Activated naive CD4-positive, alpha-beta T cell treated with anti-CD3 and anti-CD28 coated beads for 36 hours (primary cell): ENCODE results near the gene FAM222B. TPM values are rescaled to one million over a fixed set of nuclear protein-coding genes. Genes with fewer than 3 reads are reported as not detected.
A peak's percentile ranks its signal among the peaks of the same experiment; 100 is the strongest.
"Not testable (repeated sequence)": the region's sequence is repeated elsewhere in the genome, so short reads cannot be mapped to it uniquely, and the experiment has no call there.

Experiments
- CTCF ChIA-PET: fragments of 350-600 bp; sonication (Branson Sonifier 250); formaldehyde crosslinking; loops from one replicate; lab custom pipeline; 2021; ENCODE audit warnings: antibody characterized with exemption; lab: Charles Lee
- DNase-seq: peaks from one replicate; pipeline ENCODE4 v3.0.0-alpha.2; 2020
- H3K27ac Mint-ChIP-seq: one replicate; pipeline ENCODE4 v1.8.0; 2021; ENCODE audit warnings: mild to moderate bottlenecking, mixed read lengths
- H3K27me3 Mint-ChIP-seq: one replicate; pipeline ENCODE4 v1.8.0; 2021; ENCODE audit warnings: low read depth, mixed read lengths
- H3K36me3 Mint-ChIP-seq: one replicate; pipeline ENCODE4 v1.8.0; 2021; ENCODE audit warnings: low read depth, mixed read lengths
- H3K4me1 Mint-ChIP-seq: one replicate; pipeline ENCODE4 v1.8.0; 2021; ENCODE audit warnings: low read depth, mixed read lengths
- H3K4me3 Mint-ChIP-seq: one replicate; pipeline ENCODE4 v1.8.0; 2021; ENCODE audit warnings: mild to moderate bottlenecking, moderate library complexity, mixed read lengths
- H3K9me3 Mint-ChIP-seq: one replicate; pipeline ENCODE4 v1.8.0; 2021; ENCODE audit warnings: mixed read lengths
- intact Hi-C: fragments of 100-400 bp; cut with micrococcal nuclease; formaldehyde crosslinking; loops from one replicate; pipeline ENCODE4 v1.15.1; 2023
- total RNA-seq, 2 experiments: library from RNA; stranded (reverse); gene quantifications; one replicate each; pipeline ENCODE4 v1.2.3, GENCODE V29; 2021

The FAM222B gene
- total RNA-seq, 2 experiments from 2014 or later = 11.2 TPM

DNA sequence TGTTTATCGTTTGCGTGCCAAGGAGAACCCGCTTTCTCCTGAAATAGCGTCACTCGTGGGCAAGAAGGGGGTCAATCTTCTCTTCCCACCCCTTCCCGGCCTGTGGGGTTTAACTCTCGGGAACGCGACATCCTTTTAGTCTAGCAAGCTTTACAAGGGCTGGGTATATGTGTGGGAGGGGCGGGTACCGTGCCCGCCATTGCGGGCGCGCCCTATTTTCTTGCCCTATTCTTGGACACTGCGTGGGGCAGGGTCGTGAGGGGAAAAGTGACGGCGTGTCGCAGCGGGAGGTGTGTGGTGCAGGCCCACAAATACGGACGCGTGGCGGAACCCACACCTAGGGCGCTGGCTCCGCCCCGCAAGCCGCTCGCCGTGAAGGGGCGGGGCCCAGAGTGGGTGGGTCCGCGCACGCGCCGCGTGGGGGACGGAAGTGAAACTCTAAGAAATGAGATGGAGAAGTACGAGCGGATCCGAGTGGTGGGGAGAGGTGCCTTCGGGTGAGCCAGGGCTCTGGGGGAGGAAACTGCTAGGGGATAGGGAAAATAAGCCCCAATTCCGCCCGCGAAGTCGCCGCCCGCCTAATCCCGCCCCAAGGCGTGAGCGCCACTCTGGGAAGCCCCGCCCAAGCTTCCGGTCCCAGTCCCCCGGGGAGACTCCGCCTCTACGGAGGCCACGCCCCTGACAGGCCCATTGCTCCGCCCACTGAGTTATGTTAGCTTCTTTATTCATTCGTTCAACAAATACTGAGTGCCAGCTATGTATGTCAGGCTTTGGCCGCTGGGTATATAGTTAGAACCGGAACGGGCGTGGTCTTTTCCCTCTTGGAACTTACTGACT, 114.0 kb downstream of the FAM222B start, which contains the start of gene NEK8:
Gene NEK8, plus strand, starts transcription at position 425 of the 837 bp plus-strand sequence. Its CDS starts 26 bp downstream, at position 451.
- Mint-ChIP-seq H3K36me3 (peaks cover 20% of the 10 kb centered on the region), H3K4me3 (peak within 1 kb of the TSS; percentile 91)

DNA sequence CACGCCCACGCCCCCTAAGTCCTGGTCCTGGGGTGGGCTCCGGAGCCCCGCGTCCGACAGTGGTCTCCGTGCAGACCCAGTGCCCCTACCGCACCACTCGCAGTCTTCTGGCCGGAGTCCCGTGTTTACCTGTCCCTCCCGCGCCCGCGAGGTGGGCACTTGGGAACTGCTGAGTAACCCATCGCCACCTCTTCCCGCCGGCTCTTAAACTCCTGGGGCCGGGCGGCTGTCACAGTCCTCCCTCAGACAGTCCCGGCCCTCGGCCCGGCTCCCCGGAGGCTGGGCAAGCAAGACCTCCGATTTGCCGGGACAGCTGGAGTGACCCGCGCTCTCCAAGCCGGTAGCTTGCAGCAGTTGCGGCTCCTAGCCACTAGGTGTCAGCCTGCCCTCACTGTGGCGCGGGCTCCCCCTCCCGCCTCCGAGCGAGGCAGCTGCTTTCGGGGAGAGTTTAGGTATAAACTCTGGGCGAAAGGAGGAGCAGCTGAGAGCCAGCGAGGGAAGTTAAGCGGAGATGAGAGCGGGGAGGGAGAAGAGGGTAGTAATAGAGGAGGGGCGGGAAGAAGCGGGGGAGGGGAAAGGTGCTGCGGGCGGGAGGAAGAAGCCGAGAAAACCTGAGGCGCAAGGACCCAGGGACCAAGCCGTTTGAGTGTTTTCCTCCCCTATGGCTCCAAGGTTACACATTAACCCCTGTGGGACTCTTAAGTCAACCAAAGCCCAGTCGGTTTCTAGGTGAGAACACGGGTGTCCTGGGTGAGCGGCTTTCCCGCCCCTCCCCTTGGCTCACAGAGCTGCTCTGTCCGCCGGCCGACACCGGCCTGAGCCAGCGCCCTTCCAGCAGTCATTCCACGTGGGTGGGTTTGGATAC, 115.7 kb downstream of the FAM222B start:
- CTCF ChIA-PET = interaction anchor here (0.5 to 7.2 kb wide), 46 partner anchors 9 to 397 kb away, joined by 3 to 353 read pairs (median 5); partner anchors contain the start of genes BLTP2, DHRS13, FAM222B and FLOT2
- DNase-seq = peak; percentile 96
- H3K9me3 Mint-ChIP-seq = no peaks in the 10 kb centered on the region
- peaks cover 40% of the 10 kb centered on the region for H3K4me1 Mint-ChIP-seq
- peak overlapping the region; percentile 99 for H3K27ac Mint-ChIP-seq
- H3K36me3 Mint-ChIP-seq = peaks cover 36% of the 10 kb centered on the region
- peak overlapping the region; percentile 91 for H3K4me3 Mint-ChIP-seq
- no peaks in the 10 kb centered on the region for H3K27me3 Mint-ChIP-seq
- intact Hi-C loops = loop anchor here (1.0 to 10.0 kb wide), 10 partner anchors 23 to 838 kb away; partner anchors contain the start of genes ABHD15, DHRS13, FAM222B and NUFIP2

More for the DNA sequence above, 114.0 kb downstream of the FAM222B start, which contains the start of gene NEK8:
- no peaks in the 10 kb centered on the region for H3K9me3 Mint-ChIP-seq
- CTCF ChIA-PET = interaction anchor here (0.6 to 7.2 kb wide), 13 partner anchors 12 to 667 kb away, joined by 3 to 353 read pairs (median 14); partner anchors contain the start of genes DHRS13, FAM222B, PHF12 and TRAF4
- peak within 1 kb of the TSS; percentile 99 for H3K27ac Mint-ChIP-seq
- H3K4me1 Mint-ChIP-seq = peaks cover 26% of the 10 kb centered on the region
- intact Hi-C loops = loop anchor here (1.0 to 10.0 kb wide), 14 partner anchors 9 to 836 kb away; partner anchors contain the start of genes ABHD15, FLOT2, NUFIP2 and PROCA1
- peak; percentile 99 for DNase-seq
- no peaks in the 10 kb centered on the region for H3K27me3 Mint-ChIP-seq

DNA sequence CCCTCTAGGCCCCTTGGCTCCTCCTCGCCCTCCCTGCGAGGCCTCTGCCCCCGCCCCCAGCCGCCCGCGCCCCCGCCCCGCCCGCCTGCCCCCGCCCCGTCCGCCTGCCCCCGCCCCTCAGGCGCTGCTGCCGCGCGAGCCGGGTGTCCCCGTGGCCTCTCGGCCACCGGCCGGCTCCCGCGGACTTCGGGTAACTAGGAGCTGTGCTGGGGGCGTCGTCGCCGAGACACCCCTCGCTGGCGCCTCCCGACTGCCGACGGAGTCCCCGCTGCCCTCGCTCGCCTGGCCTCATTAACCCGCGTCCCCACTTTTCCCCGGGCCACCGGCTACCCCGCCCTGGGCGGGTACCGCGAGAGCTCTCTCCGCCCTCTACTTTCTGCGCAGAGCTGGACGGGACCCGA, 116.4 kb downstream of the FAM222B start, which contains the start of gene TLCD1:
Gene TLCD1, minus strand, starts transcription at position 8 of the 401 bp plus-strand sequence. CDS start 136 bp downstream, outside the sequence.
- intact Hi-C loops = loop anchor here (2.0 to 10.0 kb wide), 4 partner anchors 36 to 839 kb away; partner anchors contain the start of genes ABHD15, NUFIP2 and TP53I13
- peaks cover 45% of the 10 kb centered on the region for H3K4me1 Mint-ChIP-seq
- H3K27me3 Mint-ChIP-seq = no peaks in the 10 kb centered on the region
- peak; percentile 80 for DNase-seq
- H3K9me3 Mint-ChIP-seq = no peaks in the 10 kb centered on the region
- H3K27ac Mint-ChIP-seq = peak within 1 kb of the TSS; percentile 99
- peak within 1 kb of the TSS; percentile 91 for H3K4me3 Mint-ChIP-seq
- H3K36me3 Mint-ChIP-seq = peaks cover 42% of the 10 kb centered on the region
- CTCF ChIA-PET = interaction anchor here (0.5 to 7.2 kb wide), 38 partner anchors 9 to 398 kb away, joined by 3 to 353 read pairs (median 5); partner anchors contain the start of genes BLTP2, DHRS13, FAM222B and FLOT2

DNA sequence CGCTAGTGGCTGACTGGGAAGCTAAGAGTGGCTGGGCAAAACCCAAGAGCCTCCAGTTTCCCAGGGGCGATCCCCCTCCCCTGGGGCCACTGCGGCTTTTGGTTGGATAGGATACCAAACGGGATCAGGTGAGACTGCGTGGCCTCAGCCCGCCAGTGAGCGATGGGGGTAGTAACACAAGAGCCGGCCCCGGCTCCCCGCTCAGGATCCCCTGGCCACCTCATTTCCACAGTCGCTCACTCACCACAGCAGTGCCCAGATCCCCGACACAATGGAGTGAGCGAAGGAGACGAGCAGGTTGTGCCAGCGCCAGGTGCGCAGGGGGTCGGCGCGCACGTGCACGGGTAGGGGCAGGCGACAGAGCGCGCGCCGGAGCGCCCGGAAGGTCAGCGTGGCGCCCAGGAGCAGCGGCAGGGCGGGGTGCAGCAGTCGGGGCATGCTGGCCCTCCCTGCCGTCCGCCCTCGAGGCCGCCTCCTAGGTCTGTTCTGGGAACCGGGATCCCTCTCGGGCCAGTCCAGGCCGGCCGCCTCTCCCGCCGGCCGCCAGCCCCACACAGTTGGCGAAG, 116.8 kb downstream of the FAM222B start:
- H3K4me1 Mint-ChIP-seq = peaks cover 47% of the 10 kb centered on the region
- DNase-seq = peak; percentile 58
- CTCF ChIA-PET = interaction anchor here (0.8 to 7.2 kb wide), 27 partner anchors 13 to 398 kb away, joined by 3 to 353 read pairs (median 6); partner anchors contain the start of genes BLTP2, DHRS13, FAM222B and FLOT2

DNA sequence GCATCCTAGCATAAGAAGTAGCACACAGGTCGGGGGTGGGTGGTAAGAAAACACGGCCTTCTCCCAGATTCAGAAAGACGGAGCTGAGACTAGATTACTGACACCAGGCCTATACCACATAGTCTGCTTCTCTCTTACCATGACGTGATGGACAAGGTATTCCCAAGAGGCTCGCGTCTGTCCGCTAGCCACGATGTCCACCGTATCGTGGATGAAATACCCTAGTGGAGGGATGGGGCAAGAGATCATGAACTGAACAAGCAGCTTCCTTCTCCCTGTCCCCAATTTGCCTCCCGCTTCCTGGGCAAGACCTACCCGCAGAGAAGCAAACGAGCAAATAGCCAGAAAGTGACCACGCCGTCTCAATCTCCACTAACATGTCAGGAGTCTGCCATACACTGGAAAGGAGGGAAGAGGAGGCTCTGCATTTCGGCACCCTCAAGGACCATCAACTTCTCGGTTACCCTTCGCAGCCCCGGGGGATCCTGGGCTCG, 117.4 kb downstream of the FAM222B start:
- Mint-ChIP-seq H3K36me3 (peaks cover 52% of the 10 kb centered on the region), H3K4me1 (peaks cover 50% of the 10 kb centered on the region), H3K4me3 (peak overlapping the region; percentile 91), H3K9me3 (no peaks in the 10 kb centered on the region), H3K27ac (peak overlapping the region; percentile 93), H3K27me3 (no peaks in the 10 kb centered on the region)
- no peak for DNase-seq
- CTCF ChIA-PET = interaction anchor here (2.2 to 7.2 kb wide), 4 partner anchors 23 to 223 kb away, joined by 6 to 353 read pairs (median 26); partner anchors contain the start of gene TRAF4
- intact Hi-C loops = loop anchor here (5.0 to 10.0 kb wide), 3 partner anchors 37 to 840 kb away; partner anchors contain the start of genes ABHD15, NUFIP2 and TP53I13

More for the DNA sequence above, 116.8 kb downstream of the FAM222B start:
- Mint-ChIP-seq H3K36me3 (peaks cover 47% of the 10 kb centered on the region), H3K27ac (peak overlapping the region; percentile 93), H3K9me3 (no peaks in the 10 kb centered on the region), H3K27me3 (no peaks in the 10 kb centered on the region), H3K4me3 (peak overlapping the region; percentile 91)
- intact Hi-C loops = loop anchor here (2.0 to 10.0 kb wide), 4 partner anchors 37 to 839 kb away; partner anchors contain the start of genes ABHD15, NUFIP2 and TP53I13

DNA sequence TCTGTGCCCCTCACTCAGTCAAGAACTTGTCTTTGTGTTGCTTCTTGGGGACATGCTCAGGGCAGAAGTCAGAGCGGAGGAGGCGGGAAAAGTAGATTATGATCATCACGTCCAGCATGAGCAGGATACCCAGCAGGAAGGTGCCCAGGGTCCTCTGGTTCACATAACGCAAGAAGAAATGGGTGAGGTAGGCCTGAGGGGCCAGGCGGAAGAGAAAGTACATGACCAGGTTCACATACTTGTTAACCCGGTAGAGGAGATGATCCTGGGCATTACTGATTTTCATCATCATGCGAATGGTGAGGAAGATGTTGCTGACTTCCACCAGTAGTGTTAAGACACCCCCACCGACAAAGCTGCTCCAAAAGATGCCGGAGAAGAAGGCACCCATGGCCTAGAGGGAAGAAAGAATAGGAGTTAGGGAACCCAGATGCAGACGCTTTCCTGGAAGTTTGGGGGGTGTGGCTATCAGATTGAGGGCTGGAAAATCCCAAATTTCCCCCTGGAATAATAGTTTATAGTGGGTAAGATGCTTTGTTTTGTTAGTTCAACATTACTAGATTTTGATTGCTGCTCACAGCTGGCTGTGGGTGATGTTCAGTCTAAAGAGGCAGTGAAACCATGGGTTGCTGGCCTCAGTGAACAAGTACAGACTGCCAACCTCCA, 118.0 kb downstream of the FAM222B start:
- Mint-ChIP-seq H3K27ac (peak overlapping the region; percentile 93), H3K9me3 (no peaks in the 10 kb centered on the region), H3K27me3 (no peaks in the 10 kb centered on the region), H3K4me1 (peaks cover 50% of the 10 kb centered on the region), H3K36me3 (peaks cover 58% of the 10 kb centered on the region), H3K4me3 (peak overlapping the region; percentile 91)
- peak; percentile 42 for DNase-seq
- CTCF ChIA-PET = interaction anchor here (2.2 to 7.2 kb wide), 2 partner anchors 23 to 40 kb away, joined by 6 to 353 read pairs; partner anchors contain the start of gene TRAF4
- intact Hi-C loops = loop anchor here (5.0 to 10.0 kb wide), 3 partner anchors 38 to 840 kb away; partner anchors contain the start of genes ABHD15, NUFIP2 and TP53I13

DNA sequence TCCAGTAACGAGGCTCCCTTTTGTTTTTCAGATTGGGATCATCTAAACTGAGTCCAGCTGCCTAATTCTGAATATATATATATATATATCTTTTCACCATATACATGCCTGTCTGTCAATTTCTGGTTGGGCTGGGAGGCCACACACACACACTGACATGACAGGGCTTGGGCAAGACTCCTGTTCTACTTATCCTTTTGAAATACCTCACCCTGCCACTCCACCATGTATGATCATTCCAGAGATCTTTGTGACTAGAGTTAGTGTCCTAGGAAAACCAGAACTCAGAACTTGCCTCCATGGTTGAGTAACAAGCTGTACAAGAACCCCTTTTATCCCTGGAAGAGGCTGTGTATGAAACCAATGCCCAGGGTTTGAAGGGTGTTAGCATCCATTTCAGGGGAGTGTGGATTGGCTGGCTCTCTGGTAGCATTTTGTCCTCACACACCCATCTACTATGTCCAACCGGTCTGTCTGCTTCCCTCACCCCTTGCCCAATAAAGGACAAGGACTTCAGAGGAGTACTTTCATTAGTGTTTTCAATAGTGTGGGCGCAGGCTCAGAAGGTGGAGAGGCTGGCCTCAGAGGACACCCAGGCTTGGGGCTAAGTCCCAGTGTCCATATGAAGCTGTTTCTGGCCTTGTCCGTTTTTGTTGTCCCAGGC, 118.6 kb downstream of the FAM222B start:
- not testable (repeated sequence) for H3K9me3 Mint-ChIP-seq, DNase-seq, H3K27me3 Mint-ChIP-seq
- CTCF ChIA-PET = interaction anchor here (2.2 to 7.2 kb wide), 2 partner anchors 24 to 40 kb away, joined by 6 to 353 read pairs; partner anchors contain the start of gene TRAF4
- intact Hi-C loops = loop anchor here (10.0 kb wide), 1 partner anchor 841 kb away; the partner anchor contains the start of genes ABHD15 and TP53I13
- H3K27ac Mint-ChIP-seq = peak overlapping the region; percentile 93
- peaks cover 48% of the 10 kb centered on the region for H3K4me1 Mint-ChIP-seq
- peak overlapping the region; percentile 91 for H3K4me3 Mint-ChIP-seq
- H3K36me3 Mint-ChIP-seq = peaks cover 58% of the 10 kb centered on the region

DNA sequence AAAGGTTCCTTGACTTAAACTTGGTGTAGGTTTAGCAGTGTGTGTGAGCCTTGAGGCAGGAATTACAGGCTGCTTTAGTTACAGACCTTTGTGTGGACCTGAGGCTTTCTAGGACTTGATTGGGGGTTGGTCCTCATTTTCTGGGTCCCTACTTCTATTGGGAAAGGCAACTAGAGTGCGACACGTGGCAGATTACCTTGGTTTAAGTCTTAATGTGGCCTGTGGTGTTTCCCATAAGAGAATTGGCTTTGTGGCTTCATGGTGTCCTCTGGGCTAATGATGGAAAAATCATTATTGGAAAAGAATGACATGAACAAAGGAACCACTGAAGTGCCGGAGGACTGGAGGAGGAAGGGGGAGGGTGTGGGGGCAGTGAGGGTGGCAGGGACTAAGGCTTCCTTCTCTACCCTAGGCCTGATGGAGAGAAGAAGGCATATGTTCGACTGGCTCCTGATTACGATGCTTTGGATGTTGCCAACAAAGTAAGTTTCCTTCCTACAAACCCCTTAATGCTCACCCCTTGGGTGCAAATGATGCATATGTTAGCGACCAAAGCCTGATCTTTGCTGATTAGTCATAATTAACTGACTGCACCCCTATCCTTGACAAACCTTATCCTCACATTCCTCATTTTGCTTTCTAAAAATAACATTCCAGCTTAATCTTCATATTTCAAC, 119.3 kb downstream of the FAM222B start:
- intact Hi-C loops = loop anchor here (10.0 kb wide), 1 partner anchor 842 kb away; the partner anchor contains the start of genes ABHD15 and TP53I13
- H3K4me3 Mint-ChIP-seq = peak overlapping the region; percentile 40
- H3K27ac Mint-ChIP-seq = peak overlapping the region; percentile 75
- peaks cover 2% of the 10 kb centered on the region for H3K27me3 Mint-ChIP-seq
- peaks cover 58% of the 10 kb centered on the region for H3K36me3 Mint-ChIP-seq
- H3K4me1 Mint-ChIP-seq = peaks cover 51% of the 10 kb centered on the region
- H3K9me3 Mint-ChIP-seq = no peaks in the 10 kb centered on the region
- DNase-seq = no peak
- CTCF ChIA-PET = interaction anchor here (2.2 to 7.2 kb wide), 2 partner anchors 25 to 41 kb away, joined by 6 to 353 read pairs; partner anchors contain the start of gene TRAF4

DNA sequence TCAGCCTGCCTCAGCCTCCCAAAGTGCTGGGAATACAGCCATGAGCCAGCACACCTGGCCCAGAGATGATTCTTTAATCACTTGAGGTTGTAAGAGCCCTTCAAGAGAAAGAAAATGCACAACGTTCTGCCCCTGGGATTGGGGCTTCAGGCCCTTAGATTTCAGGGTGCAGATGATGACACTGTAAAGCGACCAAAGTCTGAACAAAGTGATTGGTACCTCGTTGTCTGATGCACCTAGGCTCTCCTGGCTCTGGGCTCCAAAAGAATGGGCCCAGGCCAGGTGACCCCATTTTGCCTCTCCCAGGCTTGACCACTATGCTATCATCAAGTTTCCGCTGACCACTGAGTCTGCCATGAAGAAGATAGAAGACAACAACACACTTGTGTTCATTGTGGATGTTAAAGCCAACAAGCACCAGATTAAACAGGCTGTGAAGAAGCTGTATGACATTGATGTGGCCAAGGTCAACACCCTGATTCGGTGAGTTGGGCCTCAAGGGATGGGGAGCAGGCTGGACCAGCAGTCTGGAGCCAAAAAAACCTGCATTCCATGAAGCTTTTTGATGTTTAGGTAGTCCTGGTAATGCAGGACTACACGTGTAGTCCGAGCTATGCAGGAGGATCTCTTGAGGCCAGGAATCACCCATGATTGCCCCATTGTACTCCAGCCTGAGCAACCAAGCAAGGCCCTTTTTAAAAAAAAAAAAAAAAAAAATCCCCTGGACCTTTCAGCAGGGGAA, 120.0 kb downstream of the FAM222B start:
- no peak for DNase-seq
- Mint-ChIP-seq H3K36me3 (peaks cover 58% of the 10 kb centered on the region), H3K4me1 (peaks cover 53% of the 10 kb centered on the region), H3K27ac (peak overlapping the region; percentile 75), H3K4me3 (peak overlapping the region; percentile 91), H3K27me3 (peaks cover 7% of the 10 kb centered on the region), H3K9me3 (no peaks in the 10 kb centered on the region)
- intact Hi-C loops = loop anchor here (10.0 kb wide), 1 partner anchor 842 kb away; the partner anchor contains the start of genes ABHD15 and TP53I13
- CTCF ChIA-PET = interaction anchor here (0.6 to 7.2 kb wide), 3 partner anchors 26 to 231 kb away, joined by 4 to 353 read pairs (median 5); partner anchors contain the start of gene TRAF4
